Gastroesophageal sphincter (tissue), 3 donors: ENCODE results near the gene AK6.

Source experiments
- POLR2A ChIP-seq, 2 donors: fragments of 450-650 bp; IDR thresholded peaks; one replicate each; pipeline ENCODE4 v1.6.1; 2017; ENCODE audit warnings: antibody characterized with exemption in 2 of 2, mild to moderate bottlenecking in 2 of 2, moderate library complexity in 1 of 2
- POLR2AphosphoS5 ChIP-seq: sonication (generic); formaldehyde crosslinking; IDR thresholded peaks from one replicate; pipeline ENCODE4 v1.6.1; 2017; ENCODE audit warnings: antibody characterized with exemption
- TF ChIP-seq, protein P1 (sequence below), 4 experiments: fragments of 200-600 bp in 2 of 4; fragments of 450-650 bp in 2 of 4; sonication (generic) in 1 of 4; IDR thresholded peaks; one replicate each; pipeline ENCODE4 v1.5.1; 2017 to 2019; ENCODE audit warnings: antibody characterized with exemption in 4 of 4, mild to moderate bottlenecking in 2 of 4, moderate library complexity in 2 of 4

- TF ChIP-seq, protein P1, sequence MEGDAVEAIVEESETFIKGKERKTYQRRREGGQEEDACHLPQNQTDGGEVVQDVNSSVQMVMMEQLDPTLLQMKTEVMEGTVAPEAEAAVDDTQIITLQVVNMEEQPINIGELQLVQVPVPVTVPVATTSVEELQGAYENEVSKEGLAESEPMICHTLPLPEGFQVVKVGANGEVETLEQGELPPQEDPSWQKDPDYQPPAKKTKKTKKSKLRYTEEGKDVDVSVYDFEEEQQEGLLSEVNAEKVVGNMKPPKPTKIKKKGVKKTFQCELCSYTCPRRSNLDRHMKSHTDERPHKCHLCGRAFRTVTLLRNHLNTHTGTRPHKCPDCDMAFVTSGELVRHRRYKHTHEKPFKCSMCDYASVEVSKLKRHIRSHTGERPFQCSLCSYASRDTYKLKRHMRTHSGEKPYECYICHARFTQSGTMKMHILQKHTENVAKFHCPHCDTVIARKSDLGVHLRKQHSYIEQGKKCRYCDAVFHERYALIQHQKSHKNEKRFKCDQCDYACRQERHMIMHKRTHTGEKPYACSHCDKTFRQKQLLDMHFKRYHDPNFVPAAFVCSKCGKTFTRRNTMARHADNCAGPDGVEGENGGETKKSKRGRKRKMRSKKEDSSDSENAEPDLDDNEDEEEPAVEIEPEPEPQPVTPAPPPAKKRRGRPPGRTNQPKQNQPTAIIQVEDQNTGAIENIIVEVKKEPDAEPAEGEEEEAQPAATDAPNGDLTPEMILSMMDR (IDR thresholded peaks at IDR 0.05), result no peak
- TF ChIP-seq POLR2AphosphoS5, result no peak
- TF ChIP-seq POLR2A (IDR thresholded peaks at IDR 0.05), result no peak
Measured at GRCh38 chr5:69359699-69360098, 9.6 kb downstream of the AK6 start.
